Spleen (tissue), 11 donors: ENCODE results near the gene SPNS2. TPM values are rescaled to one million over a fixed set of nuclear protein-coding genes. Genes with fewer than 3 reads are reported as not detected.

ENCODE experiments used
- DNase-seq: peaks from one replicate; pipeline ENCODE4 v3.0.0-alpha.2; 2020
- H3K27ac ChIP-seq, 8 donors: fragments of 200-600 bp; sonication (generic) in 7 of 8; 1 replicate in 4 of 8; 2 replicates in 4 of 8; pipeline versions ENCODE4 v1.5.0 to v1.8.0; 2016 to 2021; ENCODE audit warnings: inconsistent platforms in 4 of 8, mild to moderate bottlenecking in 4 of 8, moderate library complexity in 1 of 8
- H3K27me3 ChIP-seq, 7 donors: fragments of 200-600 bp; sonication (generic) in 6 of 7; replicated peaks in 1 of 7; 1 replicate in 4 of 7; 2 replicates in 3 of 7; pipeline versions ENCODE4 v1.5.0 to v1.8.0; 2016 to 2021; ENCODE audit warnings: inconsistent platforms in 3 of 7, mild to moderate bottlenecking in 1 of 7
- H3K36me3 ChIP-seq, 6 donors: fragments of 200-600 bp; sonication (generic) in 5 of 6; 1 replicate in 4 of 6; 2 replicates in 2 of 6; pipeline versions ENCODE4 v1.5.0 to v1.8.0; 2016 to 2021; ENCODE audit warnings: inconsistent platforms in 2 of 6
- H3K4me1 ChIP-seq, 6 donors: fragments of 200-600 bp; sonication (generic) in 5 of 6; 1 replicate in 3 of 6; 2 replicates in 3 of 6; pipeline versions ENCODE4 v1.5.0 to v1.8.0; 2016 to 2021; ENCODE audit warnings: inconsistent platforms in 3 of 6
- H3K4me3 ChIP-seq, 8 donors: fragments of 200-600 bp; sonication (generic) in 7 of 8; 1 replicate in 4 of 8; 2 replicates in 4 of 8; pipeline versions ENCODE4 v1.5.0 to v1.8.0; 2016 to 2021; ENCODE audit warnings: inconsistent platforms in 4 of 8, mild to moderate bottlenecking in 4 of 8, moderate library complexity in 2 of 8
- H3K9me3 ChIP-seq, 8 donors: fragments of 200-600 bp; sonication (generic) in 7 of 8; 1 replicate in 4 of 8; 2 replicates in 4 of 8; pipeline versions ENCODE4 v1.5.0 to v1.8.0; 2016 to 2021; ENCODE audit warnings: inconsistent platforms in 4 of 8
- POLR2A ChIP-seq, 3 donors: fragments of 450-650 bp; IDR thresholded peaks; one replicate each; pipeline ENCODE4 v1.5.1; 2017; ENCODE audit warnings: antibody characterized with exemption in 3 of 3, mild to moderate bottlenecking in 1 of 3
- POLR2AphosphoS5 ChIP-seq, 3 donors: sonication (generic); formaldehyde crosslinking; IDR thresholded peaks; one replicate each; pipeline ENCODE4 v1.5.1; 2017; ENCODE audit warnings: antibody characterized with exemption in 3 of 3
- WGBS, 5 donors: extraction: QIAGEN DNeasy Blood & Tissue Kit in 3 of 5; methylation state at CpG; one replicate each; pipeline versions ENCODE4 v1.1.5 to v1.1.7; 2013 to 2018; 5-methylcytosine and 5-hydroxymethylcytosine counted together
- intact Hi-C: fragments of 100-400 bp; cut with DNase I; formaldehyde crosslinking; loops from one replicate; pipeline ENCODE4 v1.15.0; 2023; ENCODE audit warnings: low total_unique reads
- polyA plus RNA-seq, 3 donors: library from polyadenylated mRNA; stranded (reverse); fragments of 200-250 nt; gene quantifications; one replicate each; pipeline ENCODE4 v1.2.1, GENCODE V29; 2013
- total RNA-seq, 7 donors: library from RNA; depleted of rRNA in 3 of 7; stranded (reverse); fragments of >200 nt in 3 of 7; fragmentation: NEBNext Ultra II Directional in 4 of 7; extraction: Animal tissue kit (Norgen Biotek cat#: 25700) in 4 of 7; gene quantifications; one replicate each; pipeline versions ENCODE4 v1.1.0 to v1.2.1, GENCODE V29; 2016 to 2021
- TF ChIP-seq, protein P1 (sequence below), 11 experiments: fragments of 200-600 bp in 7 of 11; fragments of 450-650 bp in 4 of 11; sonication (generic) in 4 of 11; IDR thresholded peaks in 8 of 11; conservative IDR thresholded peaks in 3 of 11; 1 replicate in 7 of 11; 2 replicates in 4 of 11; pipeline versions ENCODE4 v1.4.0 to v1.8.0; 2016 to 2021; ENCODE audit warnings: antibody characterized with exemption in 11 of 11, inconsistent platforms in 4 of 11, mild to moderate bottlenecking in 1 of 11
- donor health status: healthy with polysubstance abuse.
- donor health status: DM: no; HTN: no; CAD: no; lungs with moderate emphysema.
- donor health status: DM: no; HTN: no; CAD: no.
- donor health status: Bipolar disorder and iron deficiency.
- donor health status: healthy.
- donor health status: DM: no; HTN: no; CAD: no.
- donor health status: DM: yes; HTN: yes; CAD: no.

The SPNS2 gene
- total and polyA plus RNA-seq, 10 donors, result 8.1 to 53.5 (median 22.9) TPM

DNA sequence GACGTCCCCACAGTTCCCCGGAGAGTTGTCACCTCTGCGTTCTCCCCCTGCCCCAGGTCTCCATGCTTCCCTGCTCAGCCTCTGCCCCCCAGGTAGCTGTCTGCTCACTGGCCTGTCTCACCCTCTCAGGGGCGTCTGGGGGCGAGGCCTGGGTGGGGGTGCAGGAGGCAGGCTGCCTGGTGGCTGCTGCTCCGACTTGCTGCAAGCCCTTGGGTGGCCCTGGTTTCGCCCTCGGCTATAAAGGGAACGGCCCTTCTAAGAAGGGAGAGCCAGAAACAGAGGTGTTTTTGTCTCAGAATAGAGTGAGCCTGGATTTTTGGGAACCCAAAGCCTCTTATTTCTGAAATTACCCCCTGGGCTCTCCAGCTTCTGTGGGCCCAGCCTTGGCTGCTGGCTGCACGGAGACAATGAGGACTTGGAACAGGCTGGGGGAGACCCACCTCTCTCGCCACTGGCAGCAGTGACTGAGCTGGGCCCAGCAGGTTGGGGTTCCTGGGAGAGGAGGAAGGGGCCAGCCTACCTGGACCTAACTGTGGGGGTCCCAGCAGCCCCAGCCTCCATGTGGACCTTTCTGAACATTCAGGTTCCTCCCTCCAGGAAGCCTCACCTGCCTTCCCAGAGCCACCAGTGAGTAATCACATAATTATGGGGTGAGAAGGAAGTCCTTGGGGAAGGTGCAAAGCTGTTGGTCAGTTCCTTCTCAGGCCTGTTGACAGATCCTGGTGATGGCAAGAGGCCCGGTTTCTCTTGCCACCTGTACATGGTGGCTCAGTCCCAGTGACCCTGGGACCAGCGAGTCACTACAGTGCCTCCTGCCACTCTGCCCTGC lies 15.5 kb upstream of the SPNS2 start:
- Histone ChIP-seq H3K27me3 (no peaks in the 10 kb centered on the region), H3K27ac (no peak overlapping the region), H3K4me1 (peaks cover 22 to 81% (median 45%) of the 10 kb centered on the region in 6 donors), H3K36me3 (no peaks in the 10 kb centered on the region), H3K4me3 (no peak overlapping the region), H3K9me3 (no peaks in the 10 kb centered on the region)
- 78 to 88% (median 83%) methylated on average over 11 to 13 of the region's 13 CpGs for WGBS, 5 donors
- intact Hi-C loops, result no loop called here
- TF ChIP-seq, protein P1, sequence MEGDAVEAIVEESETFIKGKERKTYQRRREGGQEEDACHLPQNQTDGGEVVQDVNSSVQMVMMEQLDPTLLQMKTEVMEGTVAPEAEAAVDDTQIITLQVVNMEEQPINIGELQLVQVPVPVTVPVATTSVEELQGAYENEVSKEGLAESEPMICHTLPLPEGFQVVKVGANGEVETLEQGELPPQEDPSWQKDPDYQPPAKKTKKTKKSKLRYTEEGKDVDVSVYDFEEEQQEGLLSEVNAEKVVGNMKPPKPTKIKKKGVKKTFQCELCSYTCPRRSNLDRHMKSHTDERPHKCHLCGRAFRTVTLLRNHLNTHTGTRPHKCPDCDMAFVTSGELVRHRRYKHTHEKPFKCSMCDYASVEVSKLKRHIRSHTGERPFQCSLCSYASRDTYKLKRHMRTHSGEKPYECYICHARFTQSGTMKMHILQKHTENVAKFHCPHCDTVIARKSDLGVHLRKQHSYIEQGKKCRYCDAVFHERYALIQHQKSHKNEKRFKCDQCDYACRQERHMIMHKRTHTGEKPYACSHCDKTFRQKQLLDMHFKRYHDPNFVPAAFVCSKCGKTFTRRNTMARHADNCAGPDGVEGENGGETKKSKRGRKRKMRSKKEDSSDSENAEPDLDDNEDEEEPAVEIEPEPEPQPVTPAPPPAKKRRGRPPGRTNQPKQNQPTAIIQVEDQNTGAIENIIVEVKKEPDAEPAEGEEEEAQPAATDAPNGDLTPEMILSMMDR (IDR thresholded peaks at IDR 0.05 in 8 of 11, conservative IDR thresholded peaks at IDR 0.05 in 3 of 11), result no peak
- no peak for TF ChIP-seq POLR2A (IDR thresholded peaks at IDR 0.05)
- no peak for TF ChIP-seq POLR2AphosphoS5 (IDR thresholded peaks at IDR 0.05)
- no peak for DNase-seq

DNA sequence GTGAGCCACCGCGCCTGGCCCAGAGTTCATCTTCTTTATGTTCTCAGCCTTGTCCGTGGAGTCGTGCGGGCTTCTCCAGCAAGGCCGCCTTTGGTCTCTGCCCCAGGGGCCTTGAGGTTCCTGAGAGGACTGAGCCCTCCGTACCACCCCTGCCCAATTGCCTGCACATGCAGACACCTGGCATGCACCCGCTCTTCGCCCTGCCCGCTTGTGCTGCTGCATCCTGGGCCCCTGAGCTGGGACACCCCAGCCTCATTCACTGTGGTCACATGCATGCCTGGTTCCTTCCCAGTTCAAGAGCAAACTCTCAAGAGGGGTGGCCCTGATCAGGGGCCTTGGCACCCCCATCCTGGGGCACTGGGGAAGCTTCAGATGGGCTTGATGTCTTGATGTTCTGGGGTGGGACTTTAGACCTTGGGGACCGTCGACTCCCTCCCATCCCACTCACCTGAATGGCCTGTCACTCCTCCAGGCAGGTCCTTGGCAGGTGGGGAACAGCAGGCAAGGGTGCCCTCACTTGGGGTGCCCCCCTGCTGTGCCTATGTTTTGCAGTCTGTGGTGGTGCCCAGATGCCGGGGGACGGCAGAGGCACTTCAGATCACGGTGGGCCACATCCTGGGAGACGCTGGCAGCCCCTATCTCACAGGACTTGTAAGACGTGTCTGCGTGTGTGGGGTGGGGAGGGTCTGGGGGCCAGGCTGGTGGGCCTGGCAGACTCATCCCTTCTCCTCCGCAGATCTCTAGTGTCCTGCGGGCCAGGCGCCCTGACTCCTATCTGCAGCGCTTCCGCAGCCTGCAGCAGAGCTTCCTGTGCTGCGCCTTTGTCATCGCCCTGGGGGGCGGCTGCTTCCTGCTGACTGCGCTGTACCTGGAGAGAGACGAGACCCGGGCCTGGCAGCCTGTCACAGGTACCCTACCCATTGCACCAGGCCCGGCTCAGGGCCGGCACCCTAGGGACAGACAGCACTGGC lies 12.7 kb upstream of the SPNS2 start:
- Histone ChIP-seq H3K36me3 (no peaks in the 10 kb centered on the region), H3K9me3 (no peaks in the 10 kb centered on the region), H3K27ac (peak overlapping the region in 7 of 8 donors; percentile 23 to 84 (median 67)), H3K4me1 (peaks cover 18 to 84% (median 41%) of the 10 kb centered on the region in 6 donors), H3K4me3 (peak overlapping the region; percentile 12 to 69 (median 30)), H3K27me3 (no peaks in the 10 kb centered on the region)
- 39 to 54% (median 43%) methylated on average over 12 to 31 of the region's 31 CpGs for whole genome bisulfite sequencing, 5 donors
- peak; percentile 91 for DNase-seq
- intact Hi-C loops, result no loop called here
- TF ChIP-seq POLR2AphosphoS5 (IDR thresholded peaks at IDR 0.05), result peak; percentile 73 to 80 (median 78)
- no peak for TF ChIP-seq POLR2A (IDR thresholded peaks at IDR 0.05)
- TF ChIP-seq, protein P1 (IDR thresholded peaks at IDR 0.05 in 8 of 11, conservative IDR thresholded peaks at IDR 0.05 in 3 of 11), result no peak

DNA sequence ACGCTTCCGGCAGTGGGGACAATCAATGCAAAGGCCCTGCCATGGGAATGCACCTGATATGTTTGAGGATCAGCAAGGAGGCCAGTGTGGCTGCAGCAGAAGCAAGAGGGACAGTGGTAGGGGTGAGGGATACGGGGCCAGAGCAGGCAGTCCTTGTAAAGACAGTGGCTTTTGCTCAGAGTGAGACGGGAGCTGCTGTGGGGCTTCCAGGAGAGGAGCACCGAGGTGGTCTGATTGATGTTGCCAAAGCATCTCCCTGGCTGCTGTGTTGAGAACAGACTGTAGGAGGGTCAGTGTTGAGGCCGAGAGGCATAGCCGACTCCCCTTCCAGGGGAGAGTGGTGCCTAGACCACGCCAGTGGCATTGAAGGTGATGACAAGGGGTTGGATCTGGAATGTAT lies 11.4 kb upstream of the SPNS2 start:
- H3K4me1 ChIP-seq, result peaks cover 11 to 78% (median 31%) of the 10 kb centered on the region in 6 donors
- TF ChIP-seq, protein P1 (IDR thresholded peaks at IDR 0.05 in 8 of 11, conservative IDR thresholded peaks at IDR 0.05 in 3 of 11), result no peak
- TF ChIP-seq POLR2AphosphoS5 (IDR thresholded peaks at IDR 0.05) (no peak), POLR2A (IDR thresholded peaks at IDR 0.05) (no peak)
- no peaks in the 10 kb centered on the region for H3K9me3 ChIP-seq
- WGBS, 5 donors, result 79 to 95% (median 88%) methylated on average over 7 to 8 of the region's 8 CpGs
- H3K36me3 ChIP-seq, result no peaks in the 10 kb centered on the region
- no peaks in the 10 kb centered on the region for H3K27me3 ChIP-seq
- DNase-seq, result no peak
- no peak overlapping the region for H3K4me3 ChIP-seq
- intact Hi-C loops, result no loop called here
- H3K27ac ChIP-seq, result no peak overlapping the region
